Measurements from ENCODE around the gene CD109.

- TF ChIP-seq CTCF (IDR thresholded peaks at IDR 0.05; ENCODE audit: poor library complexity, severe bottlenecking) (no peak), EZH2 (IDR thresholded peaks at IDR 0.05; ENCODE audit: borderline replicate concordance, insufficient read depth, low read length, poor library complexity, severe bottlenecking) (no peak), SMC3 (conservative IDR thresholded peaks at IDR 0.05; ENCODE audit: poor library complexity) (no peak), TAF1 (IDR thresholded peaks at IDR 0.05; ENCODE audit: low read depth) (no peak), EP300 (conservative IDR thresholded peaks at IDR 0.05; ENCODE audit: poor library complexity, severe bottlenecking) (no peak), POLR2AphosphoS5 (IDR thresholded peaks at IDR 0.05) (no peak)
Measured at GRCh38 chr6:73669005-73669404, 27.0 kb upstream of the CD109 start.
